Hepatocyte (in vitro differentiated cells): Measurements from ENCODE around the gene RRAS.

Experiments used
- CTCF ChIP-seq: fragments of 200-600 bp; sonication (generic); IDR thresholded peaks from 2 replicates; pipeline ENCODE4 v1.5.1; 2016; ENCODE audit warnings: antibody characterized with exemption, mild to moderate bottlenecking; ENCODE audit not compliant: poor library complexity
- EZH2 ChIP-seq: fragments of 200-600 bp; sonication (generic); IDR thresholded peaks from 2 replicates; pipeline ENCODE4 v1.6.1; 2016; ENCODE audit warnings: antibody characterized with exemption, mild to moderate bottlenecking, borderline replicate concordance

GRCh38 chr19:49646586-49646985 lies 6.6 kb upstream of the RRAS start:
- no peak for TF ChIP-seq CTCF
- TF ChIP-seq EZH2: no peak
